Fibroblast of pulmonary artery (primary cell): Measurements from ENCODE around the gene VPS26A.
A peak's percentile ranks its signal among the peaks of the same experiment; 100 is the strongest.

Experiments
- DNase-seq: peaks from one replicate; pipeline ENCODE4 v3.0.0-alpha.2; 2010; ENCODE audit warnings: low read depth
- H3K4me3 ChIP-seq: replicated peaks from 2 replicates; pipeline ENCODE4 v1.5.1; 2011; ENCODE audit warnings: low read depth, mild to moderate bottlenecking, control low read depth, low read length, moderate library complexity
- TF ChIP-seq, protein P1 (sequence below): IDR thresholded peaks from 2 replicates; pipeline ENCODE4 v1.5.1; 2011; ENCODE audit warnings: mild to moderate bottlenecking, control low read depth, low read length, inconsistent platforms; ENCODE audit errors: missing control alignments

The VPS26A gene

DNA sequence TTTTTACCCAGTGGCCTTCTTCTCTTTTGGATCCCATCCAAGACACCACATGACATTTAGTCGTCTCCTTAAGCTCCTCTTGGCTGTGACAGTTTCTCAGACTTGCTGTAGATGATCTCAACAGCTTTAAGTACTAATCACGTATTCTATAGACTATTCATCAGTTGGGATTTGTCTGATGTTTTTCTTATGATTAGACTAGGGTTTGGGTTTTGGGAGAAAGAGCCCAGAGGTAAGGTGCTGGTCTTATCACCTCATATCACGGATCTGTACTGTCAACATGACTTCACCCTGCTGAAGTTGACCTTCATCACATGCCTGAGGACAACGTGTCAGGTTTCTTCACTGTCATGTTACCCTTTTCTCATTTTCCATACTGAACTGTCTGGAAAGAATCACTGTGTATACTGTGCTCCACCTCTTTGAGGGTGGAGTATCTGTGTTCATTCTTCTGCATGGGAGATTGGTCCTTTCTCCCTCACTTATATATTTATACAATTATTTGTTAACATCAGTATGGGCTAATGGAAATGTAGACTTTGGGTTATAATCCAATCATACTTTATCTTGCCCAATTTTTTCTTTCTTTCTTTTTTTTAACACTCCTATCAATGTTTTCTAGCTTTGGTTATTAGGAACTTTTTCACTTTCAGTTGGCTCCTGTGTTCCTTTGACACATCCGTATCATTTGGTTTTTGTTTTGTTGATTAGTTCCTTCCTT is 89.8 kb downstream of the VPS26A start:
- DNase-seq = no peak
- TF ChIP-seq, protein P1, sequence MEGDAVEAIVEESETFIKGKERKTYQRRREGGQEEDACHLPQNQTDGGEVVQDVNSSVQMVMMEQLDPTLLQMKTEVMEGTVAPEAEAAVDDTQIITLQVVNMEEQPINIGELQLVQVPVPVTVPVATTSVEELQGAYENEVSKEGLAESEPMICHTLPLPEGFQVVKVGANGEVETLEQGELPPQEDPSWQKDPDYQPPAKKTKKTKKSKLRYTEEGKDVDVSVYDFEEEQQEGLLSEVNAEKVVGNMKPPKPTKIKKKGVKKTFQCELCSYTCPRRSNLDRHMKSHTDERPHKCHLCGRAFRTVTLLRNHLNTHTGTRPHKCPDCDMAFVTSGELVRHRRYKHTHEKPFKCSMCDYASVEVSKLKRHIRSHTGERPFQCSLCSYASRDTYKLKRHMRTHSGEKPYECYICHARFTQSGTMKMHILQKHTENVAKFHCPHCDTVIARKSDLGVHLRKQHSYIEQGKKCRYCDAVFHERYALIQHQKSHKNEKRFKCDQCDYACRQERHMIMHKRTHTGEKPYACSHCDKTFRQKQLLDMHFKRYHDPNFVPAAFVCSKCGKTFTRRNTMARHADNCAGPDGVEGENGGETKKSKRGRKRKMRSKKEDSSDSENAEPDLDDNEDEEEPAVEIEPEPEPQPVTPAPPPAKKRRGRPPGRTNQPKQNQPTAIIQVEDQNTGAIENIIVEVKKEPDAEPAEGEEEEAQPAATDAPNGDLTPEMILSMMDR = no peak
- no peak overlapping the region for H3K4me3 ChIP-seq

DNA sequence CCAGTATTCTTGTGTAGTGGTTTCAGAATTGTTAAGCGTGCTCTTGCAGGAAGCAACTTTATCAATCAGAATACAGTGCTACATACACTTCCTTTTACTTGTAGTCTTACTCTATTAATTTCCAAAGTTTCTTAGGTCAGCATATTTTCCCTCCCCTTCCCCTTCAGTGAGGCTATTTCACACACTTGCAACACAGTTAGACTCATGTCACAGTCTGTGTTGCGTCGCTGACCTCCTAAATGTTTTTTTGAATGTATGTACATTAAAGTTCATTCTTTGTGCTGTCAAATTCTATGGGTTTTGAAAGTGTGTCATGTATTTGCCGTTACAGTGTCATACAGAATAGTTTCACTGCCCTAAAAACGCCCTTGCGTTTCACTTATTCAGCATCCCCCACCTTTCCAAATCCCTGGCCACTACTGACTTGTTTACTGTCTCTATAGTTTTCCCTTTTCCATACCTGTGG is 90.7 kb downstream of the VPS26A start:
- H3K4me3 ChIP-seq = no peak overlapping the region
- TF ChIP-seq, protein P1 = no peak

DNA sequence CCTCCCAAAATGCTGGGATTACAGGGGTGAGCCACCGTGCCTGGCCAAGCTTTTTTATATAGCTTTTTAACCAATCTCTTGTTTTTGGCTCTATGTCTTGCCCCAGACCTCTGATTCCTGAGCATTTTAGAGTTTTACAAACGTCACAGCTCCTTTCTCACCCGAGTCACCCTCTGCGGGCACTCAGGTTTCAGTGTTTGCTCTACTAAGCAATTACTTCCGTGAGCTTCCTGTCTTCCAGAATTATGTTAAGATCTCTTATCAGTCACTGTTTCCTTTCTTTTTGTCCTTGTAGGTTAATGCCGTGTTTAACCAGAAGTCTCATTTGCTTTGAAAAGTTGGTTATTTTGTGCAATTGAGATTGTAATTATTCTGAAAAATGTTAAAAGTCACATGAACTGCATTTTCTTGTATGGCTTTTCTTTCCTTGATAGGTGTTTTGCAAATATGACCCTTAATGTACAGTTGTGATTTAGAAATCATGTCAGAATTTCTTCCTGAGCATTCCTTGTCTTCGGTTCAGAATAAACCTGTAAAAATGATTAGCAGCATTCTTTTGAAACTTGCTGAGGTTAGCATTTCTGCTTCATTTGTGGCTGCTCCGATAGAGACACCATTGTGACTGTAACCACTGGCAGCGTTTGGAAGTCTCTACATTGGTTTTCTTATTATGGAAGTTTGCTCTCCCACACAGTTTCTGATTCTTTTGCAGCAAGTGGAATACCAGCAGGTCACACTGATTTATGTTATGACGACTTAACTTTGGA is 91.6 kb downstream of the VPS26A start:
- no peak overlapping the region for H3K4me3 ChIP-seq
- TF ChIP-seq, protein P1 = no peak
- DNase-seq = no peak

More for the DNA sequence above, 90.7 kb downstream of the VPS26A start:
- DNase-seq = no peak

DNA sequence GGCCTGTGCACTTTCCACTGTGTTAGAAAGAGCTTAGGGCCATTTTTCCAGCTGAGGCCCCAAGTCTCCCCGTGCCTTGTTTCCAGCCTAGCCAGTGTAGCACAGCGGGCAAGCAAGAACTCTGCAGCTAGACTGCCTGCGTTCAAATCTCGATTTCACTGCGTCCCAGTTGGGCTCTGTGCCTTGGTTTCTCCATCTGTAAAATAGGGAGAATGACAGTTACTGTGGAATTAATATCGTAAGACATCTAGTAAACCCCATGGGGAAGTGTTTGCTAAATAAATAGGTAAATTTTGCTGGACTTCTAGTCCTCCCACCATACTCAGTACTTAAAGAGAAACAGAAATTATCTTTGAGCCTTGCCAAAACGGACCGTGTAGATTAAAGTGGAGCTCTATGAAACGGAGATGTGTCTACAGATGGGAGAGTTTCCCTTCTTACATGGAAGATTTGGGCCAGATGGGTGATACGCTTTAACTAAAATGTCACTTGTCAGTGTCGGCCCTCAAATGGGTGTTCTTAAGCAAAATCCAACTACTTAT is 92.7 kb downstream of the VPS26A start:
- DNase-seq = no peak
- H3K4me3 ChIP-seq = no peak overlapping the region
- TF ChIP-seq, protein P1 = no peak

DNA sequence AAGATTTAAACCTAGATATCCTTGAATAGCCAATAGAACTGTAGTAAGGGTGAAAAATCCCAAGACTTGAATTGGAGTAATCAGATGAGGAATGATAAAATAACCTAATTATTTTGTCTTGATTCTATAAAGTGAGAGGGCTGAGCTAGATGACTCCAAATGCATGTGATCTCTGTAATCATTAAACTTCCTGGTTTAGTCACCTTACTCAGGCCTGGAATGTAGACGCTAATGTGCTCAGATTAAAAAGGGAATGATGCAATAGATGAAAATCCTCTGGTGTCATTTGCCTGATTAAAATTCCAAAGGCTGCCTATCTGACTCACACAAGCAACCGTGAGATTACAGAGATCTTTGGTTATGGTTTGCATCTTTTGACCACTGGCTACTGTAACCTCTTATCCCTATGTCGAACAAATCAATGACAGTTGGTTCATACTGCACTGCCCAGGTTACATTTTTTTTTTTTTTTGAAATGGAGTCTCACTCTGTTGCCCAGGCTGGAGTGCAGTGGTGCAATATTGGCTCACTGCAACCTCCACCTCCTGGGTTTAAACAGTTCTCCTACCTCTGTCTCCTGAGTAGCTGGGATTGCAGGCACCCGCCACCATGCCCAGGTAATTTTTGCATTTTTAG is 93.3 kb downstream of the VPS26A start:
- DNase-seq = peak; percentile 76
- H3K4me3 ChIP-seq = no peak overlapping the region
- TF ChIP-seq, protein P1 = no peak

DNA sequence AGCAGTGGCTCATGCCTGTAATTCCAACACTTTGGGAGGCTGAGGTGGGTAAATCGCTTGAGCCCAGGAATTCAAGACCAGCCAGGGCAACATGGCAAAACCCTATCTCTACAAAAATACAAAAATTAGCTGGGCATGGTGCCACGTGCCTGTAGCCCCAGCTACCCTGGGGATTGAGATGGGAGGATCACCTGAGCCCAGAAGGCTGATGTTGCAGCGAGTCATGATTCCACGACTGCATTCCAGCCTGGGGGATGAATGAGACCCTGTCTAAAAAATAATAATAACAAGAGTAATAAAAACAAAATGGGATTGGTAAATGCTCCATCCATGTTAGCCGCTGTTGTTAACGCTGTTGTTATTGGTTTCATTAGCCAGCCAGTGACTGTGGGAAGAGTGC is 94.9 kb downstream of the VPS26A start:
- DNase-seq = no peak
- H3K4me3 ChIP-seq = no peak overlapping the region
- TF ChIP-seq, protein P1 = no peak
